Testis (tissue), 3 donors: Measurements from ENCODE around the gene COL23A1. TPM values are rescaled to one million over a fixed set of nuclear protein-coding genes. Genes with fewer than 3 reads are reported as not detected.

Experiments used
- DNase-seq: peaks from one replicate; pipeline ENCODE4 v3.0.0-alpha.2; 2019
- H3K27ac ChIP-seq, 2 donors: fragments of 200-600 bp; sonication (generic); one replicate each; pipeline ENCODE4 v1.5.1; 2019
- H3K27me3 ChIP-seq: fragments of 200-600 bp; sonication (generic); one replicate; pipeline ENCODE4 v1.5.1; 2019
- H3K36me3 ChIP-seq: fragments of 200-600 bp; sonication (generic); one replicate; pipeline ENCODE4 v1.5.1; 2017; ENCODE audit warnings: low read depth; ENCODE audit errors: missing control alignments
- H3K4me1 ChIP-seq: fragments of 200-600 bp; sonication (generic); one replicate; pipeline ENCODE4 v1.5.1; 2019
- H3K4me3 ChIP-seq, 2 donors: fragments of 200-600 bp; sonication (generic); one replicate each; pipeline ENCODE4 v1.5.1; 2017 to 2019
- H3K9me3 ChIP-seq: fragments of 200-600 bp; sonication (generic); one replicate; pipeline ENCODE4 v1.5.1; 2017
- CTCF ChIP-seq, 3 experiments: fragments of 450-650 bp in 2 of 3; fragments of 200-600 bp in 1 of 3; sonication (generic) in 1 of 3; IDR thresholded peaks; one replicate each; pipeline ENCODE4 v1.5.1; 2016 to 2019; ENCODE audit warnings: antibody characterized with exemption in 3 of 3, mild to moderate bottlenecking in 2 of 3, moderate library complexity in 1 of 3
- POLR2A ChIP-seq: fragments of 450-650 bp; IDR thresholded peaks from one replicate; pipeline ENCODE4 v1.6.1; 2017; ENCODE audit warnings: antibody characterized with exemption, mild to moderate bottlenecking, moderate library complexity
- WGBS, 2 donors: methylation state at CpG; one replicate each; pipeline ENCODE4 v1.1.5; 2018; 5-methylcytosine and 5-hydroxymethylcytosine counted together
- intact Hi-C: fragments of 100-400 bp; cut with DNase I; formaldehyde crosslinking; loops from one replicate; pipeline ENCODE4 v1.15.1; 2023; ENCODE audit warnings: low total_unique reads
- polyA plus RNA-seq: library from polyadenylated mRNA; stranded (reverse); fragments of 350-450 nt; fragmentation: Illumina TruSeq; extraction: RNeasy Lipid Tissue Mini Kit (QIAGEN cat#74804); gene quantifications from one replicate; pipeline ENCODE4 v1.2.3, GENCODE V29; 2014; ENCODE audit warnings: low read depth, low replicate concordance; ENCODE audit not compliant: insufficient read depth
- total RNA-seq, 2 donors: library from RNA; depleted of rRNA; stranded (reverse); fragments of >200 nt; gene quantifications; one replicate each; pipeline ENCODE4 v1.2.3, GENCODE V29; 2016

The COL23A1 gene
- total and polyA plus RNA-seq, 3 donors from 2014 or later = 4.3 to 5.5 (median 5.0) TPM

GRCh38 chr5:178423901-178424809 lies 166.0 kb downstream of the COL23A1 start:
- no peak for DNase-seq
- intact Hi-C loops = no loop called here
- Histone ChIP-seq H3K4me1 (no peaks in the 10 kb centered on the region), H3K27ac (no peak overlapping the region), H3K27me3 (no peaks in the 10 kb centered on the region), H3K4me3 (no peak overlapping the region), H3K9me3 (no peaks in the 10 kb centered on the region), H3K36me3 (no peaks in the 10 kb centered on the region)
- 77 to 80% methylated on average over 16 to 17 of the region's 17 CpGs for whole genome bisulfite sequencing, 2 donors
- TF ChIP-seq POLR2A (no peak), CTCF (IDR thresholded peaks at IDR 0.05) (no peak)

- TF ChIP-seq POLR2A = no peak
- no peak for TF ChIP-seq CTCF (IDR thresholded peaks at IDR 0.05)
- Histone ChIP-seq H3K27me3 (no peaks in the 10 kb centered on the region), H3K27ac (no peak overlapping the region), H3K36me3 (no peaks in the 10 kb centered on the region), H3K4me3 (no peak overlapping the region), H3K4me1 (no peaks in the 10 kb centered on the region), H3K9me3 (no peaks in the 10 kb centered on the region)
- peak; percentile 8 for DNase-seq
- intact Hi-C loops = no loop called here
- 94 to 96% methylated on average over 14 of the region's 14 CpGs for whole genome bisulfite sequencing, 2 donors
Observed at GRCh38 chr5:178423431-178423830, 166.8 kb downstream of the COL23A1 start.

- no peak overlapping the region for H3K4me3 ChIP-seq
- DNase-seq = peak; percentile 8
- no peaks in the 10 kb centered on the region for H3K4me1 ChIP-seq
- intact Hi-C loops = no loop called here
- no peak overlapping the region for H3K27ac ChIP-seq
- no peaks in the 10 kb centered on the region for H3K27me3 ChIP-seq
- WGBS, 2 donors = 91% methylated on average over 11 of the region's 11 CpGs
- TF ChIP-seq POLR2A (no peak), CTCF (IDR thresholded peaks at IDR 0.05) (no peak)
- H3K9me3 ChIP-seq = no peaks in the 10 kb centered on the region
- no peaks in the 10 kb centered on the region for H3K36me3 ChIP-seq
Observed at GRCh38 chr5:178422400-178422775, 167.8 kb downstream of the COL23A1 start.

DNA sequence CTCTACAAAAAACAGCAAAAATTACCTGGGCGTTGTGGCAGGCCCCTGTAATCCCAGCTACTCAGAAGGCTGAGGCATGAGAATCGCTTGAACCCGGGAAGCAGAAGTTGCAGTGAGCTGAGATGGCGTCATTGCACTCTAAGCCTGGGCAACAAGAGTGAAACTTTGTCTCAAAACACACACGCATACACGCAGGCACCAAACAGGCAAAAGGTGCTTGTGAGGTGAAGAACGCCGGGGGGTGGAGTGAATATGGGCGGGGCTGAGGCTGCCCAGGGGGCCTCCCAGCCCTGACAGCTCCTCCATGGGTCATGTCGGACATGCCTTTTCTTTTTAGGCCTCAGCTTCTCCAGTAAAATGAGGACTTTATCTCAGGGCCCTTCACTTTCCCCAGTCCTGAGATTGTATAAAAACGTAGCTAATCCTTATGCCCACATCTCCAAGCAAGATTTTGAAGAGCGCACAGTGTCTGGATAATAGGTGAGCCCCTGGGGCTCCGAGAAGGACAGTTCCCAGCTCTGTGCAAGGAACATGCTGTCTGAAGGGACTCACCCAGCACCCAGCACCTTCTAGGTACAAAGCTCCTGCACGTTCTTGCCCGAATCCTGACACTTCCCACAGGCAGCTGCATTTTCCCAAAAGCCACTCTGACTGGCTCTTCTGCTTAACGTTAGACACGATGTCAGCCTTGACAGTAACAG lies 168.3 kb downstream of the COL23A1 start:
- no peaks in the 10 kb centered on the region for H3K4me1 ChIP-seq
- peak; percentile 10 for DNase-seq
- 77 to 80% methylated on average over 17 of the region's 17 CpGs for WGBS, 2 donors
- TF ChIP-seq CTCF (IDR thresholded peaks at IDR 0.05) (no peak), POLR2A (no peak)
- H3K27me3 ChIP-seq = no peaks in the 10 kb centered on the region
- intact Hi-C loops = no loop called here
- H3K4me3 ChIP-seq = no peak overlapping the region
- no peaks in the 10 kb centered on the region for H3K9me3 ChIP-seq
- no peaks in the 10 kb centered on the region for H3K36me3 ChIP-seq
- no peak overlapping the region for H3K27ac ChIP-seq
